Activated T-cell treated with anti-CD3 and anti-CD28 coated beads, Interleukin-2, amount 50 U/mL, for 4 hours (primary cell): ENCODE results near the gene RABGAP1L. TPM values are rescaled to one million over a fixed set of nuclear protein-coding genes. Genes with fewer than 3 reads are reported as not detected.
"Not testable (repeated sequence)": the region's sequence is repeated elsewhere in the genome, so short reads cannot be mapped to it uniquely, and the experiment has no call there.

Experiments used
- ATAC-seq, 2 donors: fragments of 200-7000 bp; cut with Tn5 transposase; one replicate each; pipeline ENCODE4 v1.10.0; 2021
- DNase-seq: peaks from one replicate; pipeline ENCODE4 v3.0.0-alpha.2; 2020
- H3K27me3 Mint-ChIP-seq: one replicate; pipeline ENCODE4 v1.8.0; 2021; ENCODE audit warnings: low read depth, mixed read lengths
- H3K36me3 Mint-ChIP-seq: one replicate; pipeline ENCODE4 v1.8.0; 2022; ENCODE audit warnings: mixed read lengths; ENCODE audit not compliant: insufficient read depth
- H3K4me1 Mint-ChIP-seq: one replicate; pipeline ENCODE4 v1.8.0; 2021; ENCODE audit warnings: low read depth, mixed read lengths
- H3K4me3 Mint-ChIP-seq: one replicate; pipeline ENCODE4 v1.8.0; 2021; ENCODE audit warnings: mild to moderate bottlenecking, moderate library complexity, mixed read lengths
- H3K9me3 Mint-ChIP-seq: one replicate; pipeline ENCODE4 v1.8.0; 2021; ENCODE audit warnings: mixed read lengths
- total RNA-seq, 3 donors: library from RNA; stranded (reverse); gene quantifications; one replicate each; pipeline ENCODE4 v1.2.1, GENCODE V29; 2021

RABGAP1L gene
- total RNA-seq, 3 donors from 2014 or later = 16.9 to 23.2 (median 22.3) TPM

DNA sequence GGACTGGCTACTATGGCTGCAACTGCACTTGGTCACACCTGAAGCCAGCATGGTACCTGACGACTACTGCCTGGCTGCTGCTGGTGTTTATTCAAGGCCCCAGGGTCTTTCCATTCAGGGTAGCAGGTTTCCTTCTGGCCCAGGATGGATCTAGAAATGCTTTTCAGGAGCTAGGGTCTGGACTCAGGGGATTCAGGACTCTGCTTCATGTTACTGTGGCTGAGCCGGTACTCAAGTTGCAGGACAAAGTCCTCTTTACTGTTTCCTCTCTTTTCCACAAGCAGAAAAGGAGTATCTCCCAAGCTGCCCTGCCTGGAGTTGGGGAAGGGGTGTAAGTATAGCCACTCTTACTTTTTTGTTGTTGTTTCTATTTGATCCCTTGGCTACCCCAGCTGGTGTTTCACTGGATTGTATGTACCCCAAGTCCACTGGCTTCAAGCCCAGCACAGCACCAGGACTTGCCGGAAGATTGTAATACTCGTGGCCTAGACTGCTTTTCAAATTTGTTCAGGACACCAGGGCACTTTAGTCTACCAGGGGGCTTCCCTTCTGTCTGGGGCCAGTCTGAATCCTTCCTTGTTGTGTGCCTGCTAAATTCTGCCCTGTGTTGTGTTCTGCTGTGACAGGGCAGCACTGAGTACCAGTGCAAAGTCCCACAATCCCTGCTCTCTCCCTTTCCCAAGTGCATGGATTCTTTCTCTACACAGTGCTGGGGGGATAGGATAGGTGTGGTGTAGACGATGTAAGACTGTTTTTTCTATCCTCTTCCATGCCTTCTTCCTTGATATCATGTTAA lies 536.9 kb downstream of the RABGAP1L start:
- no peak for ATAC-seq
- DNase-seq = no peak
- Mint-ChIP-seq H3K36me3 (peaks cover 15% of the 10 kb centered on the region), H3K27me3 (no peaks in the 10 kb centered on the region), H3K9me3 (no peaks in the 10 kb centered on the region), H3K4me3 (no peak overlapping the region), H3K4me1 (no peaks in the 10 kb centered on the region)

DNA sequence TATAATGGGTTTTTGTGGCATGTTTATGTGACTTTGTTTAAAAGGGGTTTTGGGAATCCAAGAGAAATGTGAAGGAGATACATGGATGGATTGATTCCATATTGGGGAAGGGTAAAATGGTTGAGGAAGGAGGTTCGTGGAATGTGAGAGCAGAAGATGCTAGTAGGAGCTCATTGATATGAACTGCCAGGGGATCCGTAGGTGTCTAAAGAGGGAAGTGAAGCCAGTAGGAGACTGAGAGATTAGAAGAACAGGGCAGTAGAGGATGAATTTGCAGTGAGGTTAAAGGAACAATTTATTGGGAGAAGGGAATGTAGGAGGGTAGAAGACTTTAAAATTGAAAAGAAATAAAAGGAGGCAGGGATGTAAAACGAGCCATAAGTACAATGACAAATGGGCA lies 541.0 kb downstream of the RABGAP1L start:
- no peak for ATAC-seq
- peaks cover 7% of the 10 kb centered on the region for H3K36me3 Mint-ChIP-seq
- H3K4me3 Mint-ChIP-seq = no peak overlapping the region
- H3K9me3 Mint-ChIP-seq = no peaks in the 10 kb centered on the region
- no peaks in the 10 kb centered on the region for H3K4me1 Mint-ChIP-seq
- no peaks in the 10 kb centered on the region for H3K27me3 Mint-ChIP-seq
- DNase-seq = no peak

- H3K27me3 Mint-ChIP-seq = no peaks in the 10 kb centered on the region
- no peaks in the 10 kb centered on the region for H3K4me1 Mint-ChIP-seq
- ATAC-seq (no peak), DNase-seq (no peak)
- peaks cover 4% of the 10 kb centered on the region for H3K36me3 Mint-ChIP-seq
- no peak overlapping the region for H3K4me3 Mint-ChIP-seq
- no peaks in the 10 kb centered on the region for H3K9me3 Mint-ChIP-seq
Measured at GRCh38 chr1:174700775-174701174, 541.5 kb downstream of the RABGAP1L start.

DNA sequence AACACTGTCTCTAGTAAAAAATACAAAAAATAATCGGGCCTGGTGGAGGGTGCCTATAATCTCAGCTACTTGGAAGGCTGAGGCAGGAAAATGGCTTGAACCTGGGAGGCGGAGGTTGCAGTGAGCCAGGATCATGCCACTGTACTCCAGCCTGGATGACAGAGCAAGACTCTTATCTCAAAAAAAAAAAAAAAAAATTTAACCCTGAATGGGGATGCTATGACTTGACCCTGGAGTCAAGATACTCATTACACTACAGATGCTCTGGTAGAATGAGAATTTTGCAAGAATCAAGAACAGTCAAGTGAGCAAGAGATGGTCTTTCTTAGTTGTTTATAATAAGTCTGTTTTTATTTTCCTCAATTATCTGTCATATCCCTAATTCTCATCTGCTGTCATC lies 542.2 kb downstream of the RABGAP1L start:
- no peak for ATAC-seq
- Mint-ChIP-seq H3K4me1 (no peaks in the 10 kb centered on the region), H3K36me3 (peaks cover 5% of the 10 kb centered on the region), H3K27me3 (no peaks in the 10 kb centered on the region), H3K4me3 (no peak overlapping the region), H3K9me3 (no peaks in the 10 kb centered on the region)
- no peak for DNase-seq

DNA sequence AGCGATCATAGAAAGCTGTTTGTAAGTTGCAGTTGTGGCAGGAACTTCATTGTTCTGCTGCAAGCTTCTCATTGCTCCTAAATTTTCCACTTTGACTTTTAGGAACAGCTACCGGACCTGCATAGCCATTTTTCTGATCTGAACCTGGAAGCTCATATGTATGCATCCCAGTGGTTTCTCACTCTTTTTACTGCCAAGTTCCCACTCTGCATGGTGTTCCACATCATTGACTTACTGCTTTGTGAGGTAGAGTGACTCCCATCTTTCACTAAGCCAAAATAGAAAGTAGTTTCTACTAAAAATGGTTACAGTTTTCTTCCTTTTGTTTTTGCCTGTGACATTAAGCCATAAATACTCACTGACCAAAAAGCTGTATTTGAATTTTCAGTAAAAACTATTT lies 542.7 kb downstream of the RABGAP1L start:
- DNase-seq (no peak), ATAC-seq (no peak)
- Mint-ChIP-seq H3K9me3 (no peaks in the 10 kb centered on the region), H3K27me3 (no peaks in the 10 kb centered on the region), H3K36me3 (peaks cover 9% of the 10 kb centered on the region), H3K4me1 (no peaks in the 10 kb centered on the region), H3K4me3 (no peak overlapping the region)

- H3K4me1 Mint-ChIP-seq = no peaks in the 10 kb centered on the region
Measured at GRCh38 chr1:174703309-174703708, 544.0 kb downstream of the RABGAP1L start.

DNA sequence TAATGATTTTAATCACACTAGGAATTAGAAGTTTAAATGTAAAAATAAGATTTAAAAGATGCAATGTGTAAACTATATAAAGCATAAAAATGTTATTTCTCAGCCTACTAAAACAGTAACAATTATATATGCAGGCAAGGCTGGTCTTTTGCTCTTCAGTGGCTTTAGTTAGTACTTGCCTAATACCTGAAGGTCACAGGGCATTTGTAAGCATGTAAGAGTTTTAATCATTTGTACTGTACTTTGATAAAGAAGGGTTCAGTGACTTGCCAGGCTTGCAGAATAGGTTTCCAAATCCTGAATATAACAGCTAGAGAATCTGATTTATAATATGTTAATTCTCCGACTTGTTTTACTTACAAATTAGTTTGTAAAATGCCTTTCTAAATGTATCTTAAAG lies 545.0 kb downstream of the RABGAP1L start:
- no peak for ATAC-seq
- Mint-ChIP-seq H3K4me3 (no peak overlapping the region), H3K9me3 (no peaks in the 10 kb centered on the region), H3K4me1 (no peaks in the 10 kb centered on the region), H3K27me3 (no peaks in the 10 kb centered on the region), H3K36me3 (peaks cover 21% of the 10 kb centered on the region)
- DNase-seq = no peak

More at GRCh38 chr1:174703309-174703708, 544.0 kb downstream of the RABGAP1L start:
- no peaks in the 10 kb centered on the region for H3K27me3 Mint-ChIP-seq
- no peak overlapping the region for H3K4me3 Mint-ChIP-seq
- peaks cover 18% of the 10 kb centered on the region for H3K36me3 Mint-ChIP-seq
- DNase-seq = no peak
- H3K9me3 Mint-ChIP-seq = no peaks in the 10 kb centered on the region
- ATAC-seq = no peak

GRCh38 chr1:174710868-174711845 lies 551.8 kb downstream of the RABGAP1L start:
- no peak for ATAC-seq

GRCh38 chr1:174711848-174712247 lies 552.5 kb downstream of the RABGAP1L start:
- H3K9me3 Mint-ChIP-seq, H3K4me1 Mint-ChIP-seq, DNase-seq, H3K4me3 Mint-ChIP-seq, ATAC-seq, H3K27me3 Mint-ChIP-seq: not testable (repeated sequence)
- peaks cover 36% of the 10 kb centered on the region for H3K36me3 Mint-ChIP-seq

More at GRCh38 chr1:174710868-174711845, 551.8 kb downstream of the RABGAP1L start:
- Mint-ChIP-seq H3K27me3 (no peaks in the 10 kb centered on the region), H3K4me3 (no peak overlapping the region), H3K9me3 (no peaks in the 10 kb centered on the region), H3K4me1 (no peaks in the 10 kb centered on the region), H3K36me3 (peaks cover 39% of the 10 kb centered on the region)
- no peak for DNase-seq

- DNase-seq (no peak), ATAC-seq (no peak)
- H3K36me3 Mint-ChIP-seq = peaks cover 34% of the 10 kb centered on the region
- H3K27me3 Mint-ChIP-seq = no peaks in the 10 kb centered on the region
- H3K9me3 Mint-ChIP-seq = no peaks in the 10 kb centered on the region
- H3K4me1 Mint-ChIP-seq = no peaks in the 10 kb centered on the region
- H3K4me3 Mint-ChIP-seq = no peak overlapping the region
Measured at GRCh38 chr1:174712541-174712940, 553.2 kb downstream of the RABGAP1L start.

GRCh38 chr1:174713796-174714195 lies 554.5 kb downstream of the RABGAP1L start:
- Mint-ChIP-seq H3K27me3 (no peaks in the 10 kb centered on the region), H3K9me3 (no peaks in the 10 kb centered on the region), H3K4me1 (no peaks in the 10 kb centered on the region), H3K4me3 (no peak overlapping the region), H3K36me3 (peaks cover 26% of the 10 kb centered on the region)
- DNase-seq = no peak
- ATAC-seq = no peak

DNA sequence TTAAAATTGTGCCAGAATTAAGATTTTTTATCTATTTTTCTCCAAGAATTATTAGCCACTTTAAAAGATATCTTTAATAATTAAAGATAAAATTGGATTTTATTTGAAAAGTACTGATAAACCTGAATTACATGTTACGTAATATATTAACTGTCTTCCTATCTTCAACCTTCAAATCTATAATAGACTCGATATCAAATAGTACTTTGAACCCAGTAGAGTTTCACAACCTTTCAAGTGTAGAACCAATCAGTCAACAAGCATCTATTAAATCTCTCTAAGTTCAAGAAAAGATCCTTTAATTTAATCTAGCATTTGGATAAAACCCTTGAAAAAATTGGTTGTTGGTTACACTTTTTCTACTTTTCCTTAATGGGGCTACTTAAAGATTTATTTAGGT lies 559.9 kb downstream of the RABGAP1L start:
- peaks cover 6% of the 10 kb centered on the region for H3K36me3 Mint-ChIP-seq
- H3K4me1 Mint-ChIP-seq = no peaks in the 10 kb centered on the region
- ATAC-seq (no peak), DNase-seq (no peak)
- H3K4me3 Mint-ChIP-seq = no peak overlapping the region
- no peaks in the 10 kb centered on the region for H3K9me3 Mint-ChIP-seq
- no peaks in the 10 kb centered on the region for H3K27me3 Mint-ChIP-seq

DNA sequence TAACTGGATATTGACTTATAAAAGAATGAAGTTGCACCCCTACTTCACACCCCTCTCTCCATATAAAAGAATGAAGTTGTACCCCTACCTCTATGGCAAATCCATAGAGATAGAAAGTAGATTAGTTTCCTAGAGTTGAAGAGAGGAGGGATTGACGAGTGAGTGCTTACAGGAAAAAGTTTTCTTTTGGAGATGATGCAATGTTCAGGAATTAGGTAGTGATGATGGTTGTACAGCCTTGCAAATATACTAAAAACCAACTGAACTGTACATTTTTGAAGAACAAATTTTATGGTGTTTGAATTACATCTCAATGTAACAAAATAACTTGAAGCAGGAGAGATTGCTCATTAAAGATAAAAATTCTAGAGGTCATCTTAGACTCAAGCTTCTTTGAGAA lies 561.3 kb downstream of the RABGAP1L start:
- DNase-seq (no peak), ATAC-seq (no peak)
- Mint-ChIP-seq H3K36me3 (peaks cover 6% of the 10 kb centered on the region), H3K9me3 (no peaks in the 10 kb centered on the region), H3K4me1 (no peaks in the 10 kb centered on the region), H3K27me3 (no peaks in the 10 kb centered on the region), H3K4me3 (no peak overlapping the region)

GRCh38 chr1:174721246-174721645 lies 561.9 kb downstream of the RABGAP1L start:
- Mint-ChIP-seq H3K4me3 (no peak overlapping the region), H3K27me3 (no peaks in the 10 kb centered on the region), H3K4me1 (no peaks in the 10 kb centered on the region), H3K9me3 (no peaks in the 10 kb centered on the region), H3K36me3 (peaks cover 6% of the 10 kb centered on the region)
- ATAC-seq = no peak
- DNase-seq = no peak
